Measurements from ENCODE around the gene NME5.
"Not testable (repeated sequence)": the region's sequence is repeated elsewhere in the genome, so short reads cannot be mapped to it uniquely, and the experiment has no call there.

NME5 gene

GRCh38 chr5:138138949-138139780, at the start of gene NME5:
TSS of gene NME5 (minus strand) at chr5:138139428. CDS start at chr5:138138780, 648 bp downstream.
- DNase-seq (ENCODE audit: low read depth): peak; percentile 24
- H3K4me3 ChIP-seq (ENCODE audit: low read depth, low read length): peak within 1 kb of the TSS; percentile 55

- no peak overlapping the region for H3K4me3 ChIP-seq (ENCODE audit: low read depth, low read length)
Observed at GRCh38 chr5:138188626-138189025, 49.4 kb upstream of the NME5 start.

GRCh38 chr5:138186002-138186447, 46.8 kb upstream of the NME5 start:
- no peak overlapping the region for H3K4me3 ChIP-seq (ENCODE audit: low read depth, low read length)
- no peak for DNase-seq (ENCODE audit: low read depth)

More at GRCh38 chr5:138188626-138189025, 49.4 kb upstream of the NME5 start:
- no peak for DNase-seq (ENCODE audit: low read depth)

- DNase-seq (ENCODE audit: low read depth): no peak
- no peak overlapping the region for H3K4me3 ChIP-seq (ENCODE audit: low read depth, low read length)
Observed at GRCh38 chr5:138182808-138183207, 43.6 kb upstream of the NME5 start.

- DNase-seq (ENCODE audit: low read depth): no peak
- no peak overlapping the region for H3K4me3 ChIP-seq (ENCODE audit: low read depth, low read length)
Observed at GRCh38 chr5:138180841-138181240, 41.6 kb upstream of the NME5 start.

- DNase-seq (ENCODE audit: low read depth): peak; percentile 18
- peak overlapping the region; percentile 90 for H3K4me3 ChIP-seq (ENCODE audit: low read depth, low read length)
Observed at GRCh38 chr5:138180183-138180782, 41.1 kb upstream of the NME5 start.

- DNase-seq (ENCODE audit: low read depth): no peak
- H3K4me3 ChIP-seq (ENCODE audit: low read depth, low read length): peak overlapping the region; percentile 90
Observed at GRCh38 chr5:138179277-138179857, 40.1 kb upstream of the NME5 start.

- peak within 1 kb of the TSS; percentile 90 for H3K4me3 ChIP-seq (ENCODE audit: low read depth, low read length)
- peak; percentile 85 for DNase-seq (ENCODE audit: low read depth)
Observed at GRCh38 chr5:138178516-138179276, 39.5 kb upstream of the NME5 start, which contains the start of the genes BRD8 and KIF20A. TSS of gene BRD8 (minus strand) at chr5:138178630. CDS start at chr5:138178614, 16 bp downstream. TSS of gene KIF20A (plus strand) at chr5:138179112. CDS start at chr5:138179681, 569 bp downstream.

- no peak for DNase-seq (ENCODE audit: low read depth)
- peak overlapping the region; percentile 90 for H3K4me3 ChIP-seq (ENCODE audit: low read depth, low read length)
Observed at GRCh38 chr5:138177941-138178515, 38.8 kb upstream of the NME5 start.

GRCh38 chr5:138170299-138170698, 31.1 kb upstream of the NME5 start:
- no peak overlapping the region for H3K4me3 ChIP-seq (ENCODE audit: low read depth, low read length)

GRCh38 chr5:138169124-138169523, 29.9 kb upstream of the NME5 start:
- H3K4me3 ChIP-seq (ENCODE audit: low read depth, low read length): no peak overlapping the region
- no peak for DNase-seq (ENCODE audit: low read depth)

More at GRCh38 chr5:138170299-138170698, 31.1 kb upstream of the NME5 start:
- no peak for DNase-seq (ENCODE audit: low read depth)

- H3K4me3 ChIP-seq (ENCODE audit: low read depth, low read length): no peak overlapping the region
- no peak for DNase-seq (ENCODE audit: low read depth)
Observed at GRCh38 chr5:138163721-138164120, 24.5 kb upstream of the NME5 start.

GRCh38 chr5:138160706-138161105, 21.5 kb upstream of the NME5 start:
- DNase-seq (ENCODE audit: low read depth): no peak
- H3K4me3 ChIP-seq (ENCODE audit: low read depth, low read length): no peak overlapping the region

GRCh38 chr5:138159666-138160065, 20.4 kb upstream of the NME5 start:
- DNase-seq (ENCODE audit: low read depth): no peak
- no peak overlapping the region for H3K4me3 ChIP-seq (ENCODE audit: low read depth, low read length)

- H3K4me3 ChIP-seq (ENCODE audit: low read depth, low read length): no peak overlapping the region
- DNase-seq (ENCODE audit: low read depth): no peak
Observed at GRCh38 chr5:138157626-138158025, 18.4 kb upstream of the NME5 start.

- not testable (repeated sequence) for H3K4me3 ChIP-seq (ENCODE audit: low read depth, low read length); DNase-seq (ENCODE audit: low read depth)
Observed at GRCh38 chr5:138155977-138156376, 16.7 kb upstream of the NME5 start.

- no peak for DNase-seq (ENCODE audit: low read depth)
- H3K4me3 ChIP-seq (ENCODE audit: low read depth, low read length): no peak overlapping the region
Observed at GRCh38 chr5:138149530-138149929, 10.3 kb upstream of the NME5 start.

GRCh38 chr5:138148811-138149210, 9.6 kb upstream of the NME5 start:
- DNase-seq (ENCODE audit: low read depth): peak; percentile 36
- H3K4me3 ChIP-seq (ENCODE audit: low read depth, low read length): no peak overlapping the region

- H3K4me3 ChIP-seq (ENCODE audit: low read depth, low read length); DNase-seq (ENCODE audit: low read depth): not testable (repeated sequence)
Observed at GRCh38 chr5:138143578-138143977, 4.3 kb upstream of the NME5 start.
